ENCODE results near the gene CNN3. TPM values are rescaled to one million over a fixed set of nuclear protein-coding genes. Genes with fewer than 3 reads are reported as not detected.
A peak's percentile ranks its signal among the peaks of the same experiment; 100 is the strongest.

CNN3 gene
- total and polyA plus RNA-seq, 4 donors, result 43.9 to 87.4 (median 69.6) TPM

DNA sequence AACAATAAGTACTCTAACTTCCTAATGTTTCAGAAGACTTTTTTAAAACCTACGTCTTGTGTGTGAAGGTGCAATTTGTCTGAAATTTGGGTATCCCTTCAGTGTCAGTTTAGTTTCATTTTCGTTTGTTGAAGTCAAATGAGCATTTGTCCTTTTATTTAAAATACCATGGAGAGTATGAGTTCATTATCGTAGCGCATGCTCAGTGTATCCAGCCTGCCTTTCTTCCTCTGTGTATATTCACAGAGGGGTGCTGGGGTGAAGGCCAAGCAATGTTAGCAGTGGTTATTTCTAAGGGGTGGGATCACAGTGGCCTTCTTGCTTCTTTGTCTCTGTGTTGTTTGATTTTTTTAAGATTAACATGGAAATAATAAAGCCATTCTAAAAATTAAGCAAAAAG is 43.2 kb downstream of the CNN3 start:
- peaks cover 0 to 9% (median 4%) of the 10 kb centered on the region in 4 donors for H3K4me1 ChIP-seq (ENCODE audit: control insufficient read depth in 4 of 4, insufficient read depth in 4 of 4, low read length in 3 of 4)
- no peaks in the 10 kb centered on the region for H3K9me3 ChIP-seq (ENCODE audit: control insufficient read depth in 4 of 4, low read length in 3 of 4)
- H3K36me3 ChIP-seq (ENCODE audit: control insufficient read depth in 4 of 4, insufficient read depth in 3 of 4, low read depth in 1 of 4, low read length in 3 of 4), result no peaks in the 10 kb centered on the region
- H3K27me3 ChIP-seq (ENCODE audit: control insufficient read depth in 4 of 4, insufficient read depth in 4 of 4, low read length in 3 of 4), result no peaks in the 10 kb centered on the region
- WGBS, result 21% methylated on average over 4 of the region's 4 CpGs
- peak overlapping the region in 1 of 2 donors; percentile 1 for H3K27ac ChIP-seq (ENCODE audit: low read depth in 1 of 2, low read length in 2 of 2)
- TF ChIP-seq GABPA (IDR thresholded peaks at IDR 0.05 in 1 of 2, conservative IDR thresholded peaks at IDR 0.05 in 1 of 2) (no peak), YY1 (IDR thresholded peaks at IDR 0.05) (no peak), EGR1 (IDR thresholded peaks at IDR 0.05; ENCODE audit: low read depth in 2 of 2) (no peak), JUND (IDR thresholded peaks at IDR 0.05) (no peak), SP1 (IDR thresholded peaks at IDR 0.05) (no peak), FOXA1 (IDR thresholded peaks at IDR 0.05) (no peak), HNF4A (conservative IDR thresholded peaks at IDR 0.05) (no peak), HNF4G (IDR thresholded peaks at IDR 0.05) (no peak), RXRA (IDR thresholded peaks at IDR 0.05) (no peak)
- TF ChIP-seq, protein P1, sequence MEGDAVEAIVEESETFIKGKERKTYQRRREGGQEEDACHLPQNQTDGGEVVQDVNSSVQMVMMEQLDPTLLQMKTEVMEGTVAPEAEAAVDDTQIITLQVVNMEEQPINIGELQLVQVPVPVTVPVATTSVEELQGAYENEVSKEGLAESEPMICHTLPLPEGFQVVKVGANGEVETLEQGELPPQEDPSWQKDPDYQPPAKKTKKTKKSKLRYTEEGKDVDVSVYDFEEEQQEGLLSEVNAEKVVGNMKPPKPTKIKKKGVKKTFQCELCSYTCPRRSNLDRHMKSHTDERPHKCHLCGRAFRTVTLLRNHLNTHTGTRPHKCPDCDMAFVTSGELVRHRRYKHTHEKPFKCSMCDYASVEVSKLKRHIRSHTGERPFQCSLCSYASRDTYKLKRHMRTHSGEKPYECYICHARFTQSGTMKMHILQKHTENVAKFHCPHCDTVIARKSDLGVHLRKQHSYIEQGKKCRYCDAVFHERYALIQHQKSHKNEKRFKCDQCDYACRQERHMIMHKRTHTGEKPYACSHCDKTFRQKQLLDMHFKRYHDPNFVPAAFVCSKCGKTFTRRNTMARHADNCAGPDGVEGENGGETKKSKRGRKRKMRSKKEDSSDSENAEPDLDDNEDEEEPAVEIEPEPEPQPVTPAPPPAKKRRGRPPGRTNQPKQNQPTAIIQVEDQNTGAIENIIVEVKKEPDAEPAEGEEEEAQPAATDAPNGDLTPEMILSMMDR (IDR thresholded peaks at IDR 0.05; ENCODE audit: low read depth, low read length, missing input control), result no peak
- TF ChIP-seq, protein P2, sequence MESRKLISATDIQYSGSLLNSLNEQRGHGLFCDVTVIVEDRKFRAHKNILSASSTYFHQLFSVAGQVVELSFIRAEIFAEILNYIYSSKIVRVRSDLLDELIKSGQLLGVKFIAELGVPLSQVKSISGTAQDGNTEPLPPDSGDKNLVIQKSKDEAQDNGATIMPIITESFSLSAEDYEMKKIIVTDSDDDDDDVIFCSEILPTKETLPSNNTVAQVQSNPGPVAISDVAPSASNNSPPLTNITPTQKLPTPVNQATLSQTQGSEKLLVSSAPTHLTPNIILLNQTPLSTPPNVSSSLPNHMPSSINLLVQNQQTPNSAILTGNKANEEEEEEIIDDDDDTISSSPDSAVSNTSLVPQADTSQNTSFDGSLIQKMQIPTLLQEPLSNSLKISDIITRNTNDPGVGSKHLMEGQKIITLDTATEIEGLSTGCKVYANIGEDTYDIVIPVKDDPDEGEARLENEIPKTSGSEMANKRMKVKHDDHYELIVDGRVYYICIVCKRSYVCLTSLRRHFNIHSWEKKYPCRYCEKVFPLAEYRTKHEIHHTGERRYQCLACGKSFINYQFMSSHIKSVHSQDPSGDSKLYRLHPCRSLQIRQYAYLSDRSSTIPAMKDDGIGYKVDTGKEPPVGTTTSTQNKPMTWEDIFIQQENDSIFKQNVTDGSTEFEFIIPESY (IDR thresholded peaks at IDR 0.05), result no peak
- H3K9ac ChIP-seq (ENCODE audit: low read depth in 1 of 2, low read length in 2 of 2), result no peak overlapping the region
- no peak for DNase-seq (ENCODE audit: low spot score)
- peak overlapping the region in 1 of 3 donors; percentile 4 for H3K4me3 ChIP-seq (ENCODE audit: low read depth in 1 of 3, low read length in 3 of 3)

DNA sequence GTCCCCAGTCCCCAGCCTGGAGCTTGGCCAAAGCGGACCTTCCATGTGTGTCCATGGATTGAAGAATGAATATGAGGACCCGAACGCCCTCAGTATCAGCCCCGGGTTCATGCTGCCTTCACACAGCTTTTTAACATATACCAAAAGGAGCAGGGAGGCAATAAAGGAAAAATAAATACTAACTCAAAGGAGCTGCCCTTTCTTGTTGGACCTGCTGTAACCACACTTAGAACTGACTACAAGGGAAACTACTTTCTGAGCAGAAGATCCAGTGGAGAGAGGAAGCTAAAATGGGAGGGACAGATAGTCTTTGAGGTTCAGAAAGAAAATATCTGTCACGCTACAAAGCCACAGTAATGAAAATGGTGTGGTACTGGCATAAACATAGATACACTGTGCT is 48.6 kb downstream of the CNN3 start:
- Histone ChIP-seq H3K27me3 (ENCODE audit: control insufficient read depth in 4 of 4, insufficient read depth in 4 of 4, low read length in 3 of 4) (no peaks in the 10 kb centered on the region), H3K36me3 (ENCODE audit: control insufficient read depth in 4 of 4, insufficient read depth in 3 of 4, low read depth in 1 of 4, low read length in 3 of 4) (peaks cover 0 to 2% (median 0%) of the 10 kb centered on the region in 4 donors), H3K9me3 (ENCODE audit: control insufficient read depth in 4 of 4, low read length in 3 of 4) (no peaks in the 10 kb centered on the region), H3K9ac (ENCODE audit: low read depth in 1 of 2, low read length in 2 of 2) (no peak overlapping the region), H3K27ac (ENCODE audit: low read depth in 1 of 2, low read length in 2 of 2) (no peak overlapping the region), H3K4me3 (ENCODE audit: low read depth in 1 of 3, low read length in 3 of 3) (no peak overlapping the region), H3K4me1 (ENCODE audit: control insufficient read depth in 4 of 4, insufficient read depth in 4 of 4, low read length in 3 of 4) (peaks cover 0 to 1% (median 0%) of the 10 kb centered on the region in 4 donors)
- DNase-seq (ENCODE audit: low spot score), result no peak
- no peak for TF ChIP-seq SP1 (IDR thresholded peaks at IDR 0.05)
- TF ChIP-seq JUND (IDR thresholded peaks at IDR 0.05), result no peak
- TF ChIP-seq HNF4A (conservative IDR thresholded peaks at IDR 0.05), result no peak
- 98% methylated on average over 5 of the region's 5 CpGs for WGBS

DNA sequence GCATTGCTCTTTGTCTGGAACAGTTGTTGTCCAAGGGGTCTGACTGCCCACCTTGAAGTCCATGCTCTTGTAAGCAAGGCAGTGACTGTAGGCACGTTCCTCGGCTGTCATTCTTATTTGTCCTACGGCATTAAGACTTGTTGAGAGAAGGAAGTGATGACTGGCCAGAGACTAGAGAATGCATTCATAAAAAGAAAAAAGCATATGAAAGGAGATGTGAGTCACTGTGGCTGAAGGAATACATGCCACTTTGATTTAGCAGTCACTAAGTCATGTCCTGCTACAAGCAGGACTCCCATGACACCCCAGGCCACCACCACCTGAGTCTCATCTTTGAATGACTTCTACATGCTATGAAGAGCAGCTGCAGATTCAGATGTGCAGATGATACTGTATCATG is 50.5 kb downstream of the CNN3 start:
- TF ChIP-seq RXRA (IDR thresholded peaks at IDR 0.05) (no peak), FOXA1 (IDR thresholded peaks at IDR 0.05) (no peak)
- TF ChIP-seq, protein P3, sequence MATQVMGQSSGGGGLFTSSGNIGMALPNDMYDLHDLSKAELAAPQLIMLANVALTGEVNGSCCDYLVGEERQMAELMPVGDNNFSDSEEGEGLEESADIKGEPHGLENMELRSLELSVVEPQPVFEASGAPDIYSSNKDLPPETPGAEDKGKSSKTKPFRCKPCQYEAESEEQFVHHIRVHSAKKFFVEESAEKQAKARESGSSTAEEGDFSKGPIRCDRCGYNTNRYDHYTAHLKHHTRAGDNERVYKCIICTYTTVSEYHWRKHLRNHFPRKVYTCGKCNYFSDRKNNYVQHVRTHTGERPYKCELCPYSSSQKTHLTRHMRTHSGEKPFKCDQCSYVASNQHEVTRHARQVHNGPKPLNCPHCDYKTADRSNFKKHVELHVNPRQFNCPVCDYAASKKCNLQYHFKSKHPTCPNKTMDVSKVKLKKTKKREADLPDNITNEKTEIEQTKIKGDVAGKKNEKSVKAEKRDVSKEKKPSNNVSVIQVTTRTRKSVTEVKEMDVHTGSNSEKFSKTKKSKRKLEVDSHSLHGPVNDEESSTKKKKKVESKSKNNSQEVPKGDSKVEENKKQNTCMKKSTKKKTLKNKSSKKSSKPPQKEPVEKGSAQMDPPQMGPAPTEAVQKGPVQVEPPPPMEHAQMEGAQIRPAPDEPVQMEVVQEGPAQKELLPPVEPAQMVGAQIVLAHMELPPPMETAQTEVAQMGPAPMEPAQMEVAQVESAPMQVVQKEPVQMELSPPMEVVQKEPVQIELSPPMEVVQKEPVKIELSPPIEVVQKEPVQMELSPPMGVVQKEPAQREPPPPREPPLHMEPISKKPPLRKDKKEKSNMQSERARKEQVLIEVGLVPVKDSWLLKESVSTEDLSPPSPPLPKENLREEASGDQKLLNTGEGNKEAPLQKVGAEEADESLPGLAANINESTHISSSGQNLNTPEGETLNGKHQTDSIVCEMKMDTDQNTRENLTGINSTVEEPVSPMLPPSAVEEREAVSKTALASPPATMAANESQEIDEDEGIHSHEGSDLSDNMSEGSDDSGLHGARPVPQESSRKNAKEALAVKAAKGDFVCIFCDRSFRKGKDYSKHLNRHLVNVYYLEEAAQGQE (IDR thresholded peaks at IDR 0.05), result no peak
- Histone ChIP-seq H3K4me1 (ENCODE audit: control insufficient read depth in 4 of 4, insufficient read depth in 4 of 4, low read length in 3 of 4) (no peaks in the 10 kb centered on the region), H3K9me3 (ENCODE audit: control insufficient read depth in 4 of 4, low read length in 3 of 4) (no peaks in the 10 kb centered on the region), H3K27me3 (ENCODE audit: control insufficient read depth in 4 of 4, insufficient read depth in 4 of 4, low read length in 3 of 4) (no peaks in the 10 kb centered on the region), H3K36me3 (ENCODE audit: control insufficient read depth in 4 of 4, insufficient read depth in 3 of 4, low read depth in 1 of 4, low read length in 3 of 4) (peaks cover 0 to 2% (median 0%) of the 10 kb centered on the region in 4 donors), H3K27ac (ENCODE audit: low read depth in 1 of 2, low read length in 2 of 2) (no peak overlapping the region), H3K4me3 (ENCODE audit: low read depth in 1 of 3, low read length in 3 of 3) (no peak overlapping the region), H3K9ac (ENCODE audit: low read depth in 1 of 2, low read length in 2 of 2) (no peak overlapping the region)
- 88% methylated on average over 3 of the region's 3 CpGs for WGBS
- DNase-seq (ENCODE audit: low spot score), result no peak

Measured in liver (tissue), 9 donors.